ENCODE data around the gene LEAP2.

Gene LEAP2, protein sequence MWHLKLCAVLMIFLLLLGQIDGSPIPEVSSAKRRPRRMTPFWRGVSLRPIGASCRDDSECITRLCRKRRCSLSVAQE

DNA sequence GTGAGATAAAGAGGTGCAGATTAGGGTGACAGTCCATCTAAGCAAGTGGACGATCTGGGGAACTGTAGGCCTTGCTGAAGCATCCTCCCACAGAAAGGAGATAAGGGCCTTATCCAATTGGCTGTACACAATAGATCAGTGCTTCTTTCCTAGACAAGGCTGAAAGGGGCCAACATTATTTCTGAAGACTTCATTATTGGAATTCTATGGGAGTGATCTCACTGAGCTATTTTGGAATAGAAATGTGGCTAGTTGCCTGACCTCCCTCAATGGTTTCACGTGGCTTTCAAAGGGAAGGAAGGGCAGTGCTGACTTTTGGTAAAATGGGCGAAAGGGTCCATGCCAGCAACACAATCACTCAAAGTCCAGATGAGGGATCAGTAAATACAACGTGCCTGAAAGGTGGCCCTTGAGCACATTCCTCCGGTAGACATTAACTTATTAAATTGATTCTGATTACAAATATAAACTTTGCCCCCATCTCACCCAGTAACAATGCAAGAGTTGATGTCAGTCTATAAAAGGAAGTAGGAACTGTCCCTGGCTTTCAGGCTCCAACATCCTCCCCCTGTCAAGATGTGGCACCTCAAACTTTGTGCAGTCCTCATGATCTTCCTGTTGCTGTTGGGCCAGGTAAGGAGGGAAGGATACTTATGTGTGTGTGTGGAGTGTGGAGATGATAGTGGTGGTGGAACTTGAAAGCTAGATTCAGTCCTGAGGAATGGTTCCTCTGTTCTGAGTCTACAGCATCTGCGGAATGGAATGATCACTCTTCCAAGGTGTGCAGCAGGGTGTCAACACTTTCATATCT is at the start of gene LEAP2:
TSS of gene LEAP2 (plus strand) at position 550 of the 811 bp plus-strand sequence. CDS start at position 577, 27 bp downstream.
- DNase-seq: no peak

DNA sequence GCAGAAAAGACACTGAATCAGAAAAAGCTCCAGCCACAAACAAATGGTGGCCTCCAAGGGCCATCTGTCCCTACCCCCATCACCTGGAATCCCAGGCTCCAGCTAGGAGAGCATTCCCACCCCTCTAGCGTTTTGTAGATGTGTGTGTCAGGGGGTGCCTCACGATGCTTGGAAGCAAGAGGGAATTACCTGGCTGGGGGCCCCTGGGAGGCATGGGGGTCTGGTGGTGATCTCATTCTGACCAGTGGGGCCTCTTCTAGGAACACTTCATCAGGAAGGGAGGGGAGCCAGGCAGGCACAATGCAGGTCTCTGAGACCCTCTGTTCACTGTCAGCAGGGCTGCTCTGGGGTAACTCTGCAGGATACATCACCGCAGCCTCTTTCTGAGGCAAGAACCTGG is 49.0 kb upstream of the LEAP2 start:
- no peak for DNase-seq

DNA sequence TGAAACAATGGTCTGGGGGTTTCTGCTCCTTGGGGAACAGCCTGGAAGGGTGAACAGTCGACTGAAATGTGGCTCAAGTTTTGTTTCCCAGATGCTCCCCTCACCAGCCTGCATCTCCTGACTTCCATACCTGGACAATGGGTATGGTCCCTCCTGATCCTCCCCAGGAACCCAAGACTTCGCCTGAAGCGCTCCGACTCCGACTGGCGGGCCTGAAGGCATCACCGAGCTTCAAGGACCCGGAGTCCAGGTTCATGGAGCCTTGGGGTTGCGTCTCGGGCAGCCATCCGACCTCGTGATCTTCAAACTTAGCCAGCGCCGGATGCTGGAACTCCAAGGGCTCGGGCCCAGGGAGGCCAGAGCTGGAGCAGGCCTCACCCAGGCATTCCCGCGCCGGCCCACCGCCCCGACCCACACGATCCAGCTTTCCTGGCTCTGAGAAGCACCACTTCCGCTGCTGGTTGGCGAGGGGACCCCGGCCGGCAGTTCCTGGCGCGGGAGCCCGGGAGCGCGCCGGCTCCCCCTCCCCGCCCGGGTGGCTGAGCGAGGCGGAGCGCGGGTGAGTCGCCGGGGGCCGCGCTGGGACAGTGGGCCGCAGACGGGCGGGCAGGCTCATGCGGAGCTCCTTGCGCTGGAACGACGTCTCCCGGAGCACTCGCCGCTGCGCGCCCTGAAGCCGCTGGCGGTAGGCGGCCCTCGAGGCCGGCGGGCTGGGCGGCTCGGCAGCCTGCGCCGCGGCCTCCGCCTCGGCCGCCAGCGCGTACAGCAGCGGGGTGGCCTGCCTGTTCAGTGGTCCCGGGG is 48.2 kb upstream of the LEAP2 start:
- DNase-seq: peak; percentile 42

DNA sequence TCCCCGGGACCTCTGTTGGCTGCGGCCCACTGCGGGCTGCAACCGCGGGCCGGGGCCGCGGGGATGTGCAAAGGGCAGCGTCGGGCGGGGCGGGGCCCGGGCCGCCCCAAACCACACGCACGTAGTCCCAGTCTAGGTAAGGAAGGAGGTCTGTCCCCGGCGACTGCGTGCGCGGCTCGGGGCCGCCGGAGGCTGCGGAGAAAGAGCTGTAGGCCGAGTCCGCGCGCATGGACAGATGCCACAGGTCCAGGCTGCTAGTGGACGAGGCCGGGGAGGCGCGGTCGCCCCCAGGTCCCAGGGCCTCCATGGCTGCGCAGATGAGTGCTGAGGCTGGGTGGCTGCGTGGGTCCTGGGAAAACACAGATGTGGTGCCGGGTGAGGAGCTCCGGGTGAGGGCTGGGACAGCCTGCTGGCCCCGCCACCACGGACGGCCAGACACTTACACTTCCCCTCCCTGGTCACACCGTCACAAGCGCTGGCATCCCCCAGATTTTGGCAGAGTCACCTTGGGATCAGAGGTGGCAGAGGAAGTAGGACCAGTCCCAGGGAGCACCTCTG is 47.6 kb upstream of the LEAP2 start:
- DNase-seq: peak; percentile 47

DNA sequence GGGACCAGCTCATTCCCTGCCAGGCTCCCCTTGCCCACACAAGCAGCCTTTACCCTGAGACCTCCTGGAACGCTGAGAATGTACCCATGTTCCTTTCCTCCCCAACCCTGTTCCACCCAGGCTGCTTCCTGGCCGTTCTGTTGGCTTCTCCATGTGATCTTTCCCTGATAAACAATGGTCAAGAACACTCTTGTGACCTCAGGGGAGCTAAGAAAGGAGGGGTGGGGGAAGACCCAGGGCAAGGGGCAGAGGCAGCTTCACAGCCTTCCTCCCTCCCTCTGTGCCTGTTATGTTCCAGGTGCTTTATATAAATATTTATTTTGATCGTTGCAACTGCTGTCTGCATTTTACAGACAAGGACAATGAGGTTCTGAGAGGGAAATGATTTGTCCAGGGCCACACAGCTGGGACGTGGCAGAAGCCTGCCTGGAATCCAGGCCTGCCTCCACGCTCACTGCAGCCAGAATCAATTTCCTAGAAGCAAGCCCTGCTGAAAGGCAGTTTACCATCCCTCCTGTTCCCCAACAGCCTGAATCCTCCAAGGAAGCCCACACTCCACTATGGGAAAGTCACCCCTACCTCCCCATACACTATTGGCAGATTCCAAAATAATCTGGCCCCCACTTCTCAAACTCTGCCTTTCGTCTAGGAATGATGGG is 46.9 kb upstream of the LEAP2 start:
- no peak for DNase-seq

DNA sequence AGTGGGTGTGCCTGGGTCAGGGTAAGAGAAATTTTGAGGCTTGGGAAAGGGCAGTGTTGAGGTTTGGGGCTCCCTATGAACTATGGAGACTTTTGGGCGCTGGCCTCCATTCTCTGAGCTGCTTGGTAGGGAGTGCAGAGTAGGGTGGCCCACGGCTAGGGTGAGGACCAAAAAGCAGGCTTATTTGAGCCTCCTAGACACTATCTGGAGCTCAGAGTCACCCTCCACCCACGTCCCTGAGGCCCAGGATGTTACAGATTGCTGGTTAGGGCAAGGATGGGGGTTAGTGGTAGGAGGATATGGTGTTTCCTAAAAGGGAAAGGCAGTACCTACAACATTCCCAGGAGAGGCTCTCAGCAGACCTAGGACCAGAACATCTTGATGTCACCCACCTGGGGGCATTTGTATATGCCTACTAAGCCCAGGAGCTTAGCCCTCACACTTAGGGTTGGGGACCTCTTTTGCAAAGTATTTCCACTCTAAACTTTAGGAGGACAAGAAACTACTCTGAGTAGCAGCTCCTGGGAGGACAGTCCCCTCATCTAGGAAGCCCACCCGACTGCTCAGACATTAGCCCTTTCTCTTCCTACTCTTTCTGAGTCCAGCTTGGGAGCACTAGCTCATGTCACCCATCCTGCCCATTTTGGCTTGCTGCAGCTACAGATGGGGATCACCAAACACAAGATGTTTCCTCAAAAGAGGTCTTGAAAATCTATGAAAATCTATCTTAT is 45.4 kb upstream of the LEAP2 start:
- DNase-seq: no peak

DNA sequence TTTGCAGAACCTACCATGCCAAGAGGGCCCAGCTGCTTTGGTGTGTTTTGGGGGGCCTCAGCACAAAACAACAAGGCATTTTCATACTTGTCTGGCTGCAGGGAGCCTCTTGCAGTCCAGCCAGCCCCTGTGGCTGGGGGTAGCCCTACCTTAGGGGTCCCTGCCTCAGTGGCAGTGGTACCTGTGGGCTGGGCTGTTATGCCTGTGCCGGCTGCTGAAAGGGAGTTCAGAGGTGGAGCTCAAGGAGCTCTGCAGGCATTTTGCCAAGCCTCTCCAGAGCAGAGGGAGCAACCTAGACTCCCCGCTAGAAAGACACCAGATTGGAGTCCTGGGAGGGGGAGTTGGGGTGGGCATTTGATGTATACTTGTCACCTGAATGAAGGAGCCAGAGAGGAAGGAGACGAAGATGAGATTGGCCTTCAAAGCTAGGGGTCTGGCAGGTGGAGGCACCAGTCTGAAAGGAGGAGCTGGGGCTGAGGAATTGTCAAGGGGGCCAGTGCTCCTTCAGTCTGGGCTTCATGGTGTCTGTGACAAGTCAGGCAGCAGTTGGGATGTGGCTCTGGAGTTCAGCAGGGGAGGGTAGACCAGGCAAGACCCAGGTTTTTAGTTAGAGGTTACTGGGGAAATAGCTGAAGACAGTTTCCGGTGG is 44.5 kb upstream of the LEAP2 start:
- DNase-seq: no peak

DNA sequence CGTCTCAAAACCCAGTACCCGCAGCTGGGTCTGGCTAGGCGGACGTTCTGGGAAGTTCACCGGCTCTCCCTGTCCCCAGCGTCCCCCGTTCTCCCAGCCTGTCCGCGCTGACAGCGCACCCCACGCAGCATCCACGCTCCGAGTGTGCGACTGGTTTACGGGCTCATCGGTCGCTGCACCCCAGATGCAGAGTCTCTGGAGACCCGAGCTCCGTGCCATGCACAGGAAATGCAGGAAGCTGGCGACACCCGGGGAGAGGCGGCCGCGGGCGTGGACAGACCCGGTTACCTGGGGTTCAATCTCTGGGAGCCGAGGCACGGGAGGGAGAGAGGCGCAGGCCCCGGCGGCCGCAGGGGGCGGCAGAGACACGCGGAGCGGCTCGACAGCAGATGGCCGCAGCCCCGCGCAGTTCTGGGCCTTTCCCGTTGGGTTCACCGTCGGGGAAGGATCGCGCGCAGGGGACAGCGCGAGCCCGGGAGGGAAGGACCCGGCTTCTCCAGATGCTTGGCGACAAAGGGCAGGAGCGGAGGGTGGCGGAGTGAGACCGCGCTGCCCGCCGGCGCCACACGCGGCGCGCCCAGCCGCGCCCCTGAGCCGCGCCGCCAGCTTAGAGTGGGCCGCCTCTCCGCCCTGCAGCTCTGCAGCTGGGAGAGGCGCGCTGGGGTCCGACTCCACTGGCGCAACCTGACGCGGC is 43.6 kb upstream of the LEAP2 start:
- peak; percentile 82 for DNase-seq

DNA sequence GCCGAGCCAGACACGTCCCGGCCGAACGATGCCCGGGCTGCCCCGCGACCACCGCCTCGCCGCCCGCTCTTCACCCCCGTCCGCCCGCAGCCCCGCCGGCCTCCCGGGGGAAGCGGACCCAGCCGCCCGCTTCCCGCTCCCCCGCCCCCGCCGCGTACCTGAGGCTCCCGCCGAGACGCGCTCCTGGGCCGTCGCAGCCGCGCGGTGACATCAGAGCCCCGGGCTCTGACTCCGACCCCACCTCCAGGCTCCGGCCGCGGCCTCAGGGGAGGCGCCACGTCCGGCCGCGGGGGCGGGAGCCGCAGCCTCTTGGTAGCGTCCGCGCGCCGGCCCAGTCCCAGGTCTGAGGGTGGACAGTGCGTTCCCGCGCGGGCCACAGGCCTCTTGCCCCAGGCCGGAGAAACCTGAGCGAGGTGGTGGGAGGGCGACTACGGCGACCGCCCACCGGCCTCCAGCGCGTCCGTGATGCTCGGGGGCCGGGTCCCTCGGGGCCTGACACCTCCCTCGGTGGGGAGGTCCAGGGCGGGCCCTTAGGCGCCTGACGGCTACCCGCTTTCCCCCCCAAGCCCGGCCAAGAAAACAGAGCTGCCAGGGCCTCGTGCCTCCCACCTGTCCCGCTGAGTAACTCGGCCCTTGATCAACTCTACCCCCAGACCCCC is 42.9 kb upstream of the LEAP2 start, which contains the start of gene SHROOM1:
TSS of gene SHROOM1 (minus strand) at position 212 of the 659 bp plus-strand sequence. CDS start 4,507 bp downstream, outside the sequence.
- DNase-seq: peak; percentile 61

DNA sequence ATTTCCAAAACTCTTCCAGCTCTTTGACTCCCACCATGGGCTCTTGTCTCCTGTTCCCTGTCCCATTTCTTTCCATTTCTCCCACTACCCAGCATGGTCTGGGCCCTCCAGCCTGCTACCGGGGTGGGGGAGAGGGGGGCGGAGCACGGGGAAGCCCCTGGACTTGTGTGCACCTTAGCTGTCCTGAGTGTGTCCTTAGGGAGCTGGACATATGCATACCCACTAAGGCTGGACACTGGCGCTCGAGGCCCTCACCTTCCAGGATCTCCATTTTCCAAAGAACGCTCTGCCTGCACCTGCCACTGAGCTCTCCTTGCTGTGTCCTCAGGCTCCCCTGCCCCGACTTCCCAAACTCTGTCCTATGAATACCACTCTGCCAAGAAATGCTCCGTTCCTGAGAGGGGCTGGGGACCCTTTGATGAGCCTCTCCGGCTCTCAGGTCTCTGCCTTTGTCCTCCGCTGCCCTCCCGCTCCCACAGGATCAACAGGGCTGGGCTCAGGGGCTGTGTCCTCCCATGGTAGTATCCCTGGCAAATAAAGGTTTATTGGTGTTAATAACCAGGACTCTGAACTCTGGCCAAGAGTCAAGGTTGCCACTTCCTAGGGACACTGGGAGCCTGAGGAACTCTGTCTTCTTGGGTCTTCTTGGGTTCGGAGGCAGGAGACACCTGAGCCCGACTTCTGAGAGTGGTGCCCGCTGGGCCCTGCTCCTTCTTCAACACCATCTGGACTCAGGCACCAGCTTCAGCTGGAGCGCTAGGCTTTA is 42.2 kb upstream of the LEAP2 start:
- no peak for DNase-seq

DNA sequence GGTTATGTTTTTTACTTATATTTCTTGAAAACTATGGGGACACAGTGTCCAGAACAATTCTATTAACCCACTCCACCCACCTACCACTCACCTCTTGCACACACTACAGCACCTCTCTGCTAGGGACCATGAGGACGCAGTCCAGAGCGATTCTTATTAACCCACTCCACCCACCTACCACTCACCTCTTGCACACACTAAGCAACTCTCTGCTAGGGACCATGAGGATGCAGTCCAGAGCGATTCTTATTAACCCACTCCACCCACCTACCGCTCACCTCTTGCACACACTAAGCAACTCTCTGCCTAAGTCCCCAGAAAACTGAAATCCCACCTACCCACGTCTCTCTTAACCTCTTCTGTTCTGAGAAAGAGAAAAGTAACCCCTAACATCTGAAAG is 40.9 kb upstream of the LEAP2 start:
- DNase-seq: no peak

DNA sequence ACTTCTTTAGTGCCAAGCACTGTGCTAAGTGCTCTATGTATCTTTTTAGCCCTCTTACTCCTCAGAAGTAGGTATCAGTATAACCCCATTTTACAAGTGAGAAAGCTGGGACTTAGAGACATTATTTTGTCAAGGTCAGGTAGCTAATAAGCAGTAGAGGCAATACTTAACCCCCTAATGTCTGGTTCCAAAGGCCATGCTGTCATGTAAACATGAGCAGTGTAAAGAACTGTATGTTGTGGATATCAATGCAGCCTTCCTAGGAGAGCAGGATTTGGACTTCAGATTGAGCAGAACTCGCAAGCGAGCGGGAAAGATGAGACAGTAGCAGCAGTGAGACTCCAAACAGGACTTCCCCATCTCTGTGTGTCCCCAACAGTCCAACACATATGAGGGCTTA is 39.4 kb upstream of the LEAP2 start:
- no peak for DNase-seq

DNA sequence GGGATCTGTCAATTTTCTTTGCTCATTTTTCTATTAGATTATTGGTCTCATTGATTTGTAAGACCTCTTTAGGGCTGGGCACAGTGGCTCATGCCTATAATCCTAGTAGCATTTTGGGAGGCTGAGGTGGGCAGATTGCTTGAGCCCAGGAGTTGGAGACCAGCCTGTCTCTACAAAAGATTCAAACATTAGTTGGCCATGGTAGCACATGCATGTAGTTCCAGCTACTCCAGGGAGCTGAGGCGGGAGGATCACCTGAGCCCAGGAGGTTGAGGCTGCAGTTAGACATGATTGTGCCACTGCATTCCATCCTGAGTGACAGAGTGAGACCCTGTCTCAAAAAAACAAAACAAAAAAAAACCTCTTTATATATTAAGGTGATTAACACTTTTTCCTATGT is 36.6 kb upstream of the LEAP2 start:
- DNase-seq: no peak

DNA sequence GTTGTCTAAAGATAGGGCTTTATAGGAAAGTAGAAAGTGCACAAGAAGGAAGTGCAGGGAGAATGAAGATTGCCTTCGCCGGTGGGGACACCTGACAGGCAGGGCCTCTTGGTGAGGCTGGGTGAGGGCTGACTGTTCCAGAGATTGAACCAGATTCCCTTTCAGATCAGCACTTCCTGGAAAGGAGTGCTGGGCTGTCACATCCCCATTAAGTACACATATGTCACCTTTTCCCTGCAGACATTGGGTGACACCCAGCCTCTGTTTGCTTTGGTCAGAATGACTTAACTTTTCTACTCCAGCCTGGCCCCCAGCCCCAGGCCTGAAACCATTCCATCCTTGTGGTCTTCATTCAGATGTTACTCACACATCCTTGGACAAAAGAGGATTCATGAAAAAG is 35.6 kb upstream of the LEAP2 start:
- no peak for DNase-seq

DNA sequence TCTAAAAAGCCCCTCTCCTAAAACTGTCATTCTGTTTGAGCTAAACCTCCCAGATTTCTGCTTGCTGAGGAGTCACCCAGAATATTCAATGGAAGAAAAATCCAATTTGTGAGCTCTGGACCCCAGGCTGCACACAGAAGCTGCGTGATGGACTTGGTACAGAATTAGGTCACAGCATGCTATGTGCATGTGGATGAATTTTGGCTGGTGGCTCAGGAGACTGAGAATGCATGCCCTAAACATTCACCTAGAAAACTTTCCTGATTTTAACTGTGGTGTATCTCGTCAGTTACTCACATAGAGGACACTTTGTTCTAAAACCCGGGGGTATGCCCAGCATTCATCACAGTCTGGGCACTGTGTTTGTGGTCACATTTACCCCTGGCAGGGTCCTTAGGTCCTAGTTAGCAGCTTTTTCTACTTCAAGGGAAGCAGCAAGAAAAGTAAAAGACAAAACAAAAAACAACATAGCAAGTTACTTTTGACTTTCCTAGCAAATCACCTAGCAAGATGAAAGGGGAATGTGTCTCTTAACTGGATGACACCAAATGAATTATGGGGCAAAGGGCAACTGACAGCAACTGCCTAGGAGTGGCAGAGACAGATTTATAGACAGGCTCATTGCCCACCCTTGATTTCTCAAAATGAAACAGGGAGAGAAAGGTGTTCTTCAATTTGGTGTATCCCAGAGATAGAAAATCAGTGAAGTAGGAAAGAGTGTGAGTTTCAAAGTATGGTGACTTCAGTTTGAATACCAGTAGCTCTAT is 34.8 kb upstream of the LEAP2 start:
- DNase-seq: no peak

DNA sequence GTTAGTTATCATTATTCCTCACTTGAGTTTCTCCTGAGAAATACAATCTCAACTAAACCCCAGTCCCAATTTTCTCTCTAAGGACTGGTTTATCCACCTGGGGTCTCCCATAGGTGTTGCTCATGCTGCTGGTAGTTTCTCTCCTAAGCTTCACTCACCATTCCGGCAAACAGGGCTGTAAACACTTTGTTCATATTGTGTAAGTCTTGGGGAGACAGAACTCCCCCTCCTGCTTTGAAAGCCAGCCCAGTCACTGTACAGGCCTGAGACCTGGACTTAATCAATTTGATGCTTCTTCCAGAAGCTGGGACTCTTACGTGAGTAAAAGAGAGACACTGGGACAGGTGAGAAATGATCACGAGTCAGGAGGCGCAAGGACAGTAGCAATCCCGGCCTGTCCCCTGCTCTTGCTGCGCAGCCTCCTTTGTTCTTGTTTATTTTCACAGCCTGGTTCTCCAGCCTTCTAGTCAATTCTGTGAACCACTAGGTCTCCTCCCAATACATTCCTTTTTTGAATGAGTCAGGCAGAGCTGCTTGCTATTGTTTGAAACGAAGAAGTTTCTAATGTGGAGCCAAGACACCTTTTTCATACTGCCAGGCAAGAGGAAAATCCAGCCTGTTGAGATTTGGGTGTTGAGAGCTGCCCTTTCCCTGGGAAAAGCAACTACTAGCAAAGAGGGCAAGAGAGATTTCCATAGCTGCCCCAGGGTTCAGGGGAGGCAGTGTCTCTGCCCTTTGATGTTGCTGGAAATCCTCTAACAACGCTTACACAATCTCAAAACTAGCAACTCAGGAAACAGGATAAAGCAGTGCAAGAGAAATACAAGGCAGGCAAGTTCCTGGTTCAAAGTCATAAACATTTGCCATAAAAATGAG is 33.8 kb upstream of the LEAP2 start:
- no peak for DNase-seq

DNA sequence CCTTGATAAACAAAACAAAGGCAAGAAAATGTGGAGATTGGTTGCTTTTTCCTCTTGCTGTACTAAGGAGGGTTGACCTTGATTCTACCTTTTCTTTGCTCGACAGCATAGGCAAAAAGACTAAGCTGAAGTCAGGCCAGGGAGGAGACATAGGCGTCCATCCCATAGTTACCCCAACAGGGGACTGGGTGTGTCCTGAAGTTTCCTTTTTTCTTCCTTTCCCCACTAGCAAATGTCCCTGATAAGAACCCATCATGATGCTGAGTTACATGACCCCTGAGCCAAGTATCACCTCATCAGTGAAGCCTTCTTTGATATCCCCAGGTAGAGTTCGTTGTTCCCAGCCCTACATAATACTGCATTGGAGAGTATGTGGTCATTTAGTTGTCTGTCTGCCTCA is 33.2 kb upstream of the LEAP2 start:
- DNase-seq: no peak

DNA sequence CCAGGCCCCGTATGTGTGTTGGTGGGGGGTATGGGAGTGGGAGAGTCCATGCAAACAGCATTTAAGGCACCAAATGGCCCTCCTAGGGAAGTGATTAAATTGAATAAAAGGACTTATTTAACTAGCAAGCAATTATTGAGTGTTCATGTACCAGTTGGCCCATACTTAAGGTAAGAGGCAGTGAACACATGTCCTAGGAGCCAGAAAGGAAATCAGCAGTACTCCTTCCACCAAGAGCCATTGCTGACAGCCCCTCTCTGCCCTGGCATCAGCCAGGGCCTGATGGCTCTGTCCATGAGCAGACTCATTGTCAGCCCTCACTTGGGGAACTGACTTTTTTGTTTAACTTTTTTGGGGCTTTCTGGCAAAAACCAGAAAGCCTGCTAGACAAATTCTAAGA is 32.6 kb upstream of the LEAP2 start:
- DNase-seq: no peak
